A673 (cell line): Measurements from ENCODE around the gene IRX6. TPM values are rescaled to one million over a fixed set of nuclear protein-coding genes. Genes with fewer than 3 reads are reported as not detected.

Source experiments
- BruUV-seq: library from RNA; stranded (reverse); fragments of 400-500 nt; replicated peaks from 2 replicates; lab custom pipeline; 2021; lab: Mats Ljungman, UMichigan
- CTCF ChIA-PET: fragments of 300-600 bp; sonication (Branson Sonifier 250); formaldehyde crosslinking; loops from one replicate; lab custom pipeline; 2022; ENCODE audit warnings: antibody characterized with exemption; lab: Charles Lee
- POLR2A ChIA-PET: fragments of 300-600 bp; sonication (Branson Sonifier 250); formaldehyde crosslinking; loops from one replicate; lab custom pipeline; 2022; ENCODE audit warnings: antibody characterized with exemption; ENCODE audit not compliant: low non-redundant PET; lab: Charles Lee
- DNase-seq: peaks from one replicate; pipeline ENCODE4 v3.0.0-alpha.2; 2015; ENCODE audit warnings: low spot score
- H3K27ac ChIP-seq: fragments of 200-600 bp; sonication (generic); 2 replicates; pipeline ENCODE4 v1.5.1; 2016; ENCODE audit warnings: mixed run types, low read depth, mild to moderate bottlenecking, mixed read lengths, antibody characterized with exemption, low read length; ENCODE audit not compliant: poor library complexity, severe bottlenecking
- H3K27me3 ChIP-seq: fragments of 200-600 bp; sonication (generic); replicated peaks from 2 replicates; pipeline ENCODE4 v1.6.1; 2017; ENCODE audit warnings: mixed run types, low read depth, mild to moderate bottlenecking, mixed read lengths, antibody characterized with exemption, low read length; ENCODE audit not compliant: insufficient read depth, poor library complexity
- H3K36me3 ChIP-seq: fragments of 200-600 bp; sonication (generic); 2 replicates; pipeline ENCODE4 v1.6.1; 2016; ENCODE audit warnings: mixed run types, mild to moderate bottlenecking, mixed read lengths, antibody characterized with exemption, low read length; ENCODE audit not compliant: insufficient read depth, poor library complexity, severe bottlenecking
- H3K4me1 ChIP-seq: fragments of 200-600 bp; sonication (generic); 2 replicates; pipeline ENCODE4 v1.6.1; 2017; ENCODE audit warnings: mixed run types, mild to moderate bottlenecking, mixed read lengths, antibody characterized with exemption, low read length; ENCODE audit not compliant: insufficient read depth, poor library complexity, severe bottlenecking
- H3K4me3 ChIP-seq: fragments of 200-600 bp; sonication (generic); 2 replicates; pipeline ENCODE4 v1.5.1; 2016; ENCODE audit warnings: low read depth, mixed run types, mild to moderate bottlenecking, mixed read lengths, low read length; ENCODE audit not compliant: poor library complexity, severe bottlenecking
- H3K9me3 ChIP-seq: fragments of 200-600 bp; sonication (generic); 2 replicates; pipeline ENCODE4 v1.6.1; 2016; ENCODE audit warnings: mixed run types, low read depth, mild to moderate bottlenecking, mixed read lengths, antibody characterized with exemption, low read length; ENCODE audit not compliant: poor library complexity, severe bottlenecking
- CTCF ChIP-seq: fragments of 300-800, 200-600 bp; sonication (generic); conservative IDR thresholded peaks from 2 replicates; pipeline ENCODE4 v1.5.1; 2017; ENCODE audit warnings: low read depth, mild to moderate bottlenecking, antibody characterized with exemption, low read length, moderate library complexity, mixed read lengths
- EZH2 ChIP-seq: fragments of 200-600 bp; sonication (generic); IDR thresholded peaks from 2 replicates; pipeline ENCODE4 v1.6.1; 2017; ENCODE audit warnings: borderline replicate concordance, low read depth, mild to moderate bottlenecking, mixed read lengths, antibody characterized with exemption, low read length; ENCODE audit not compliant: poor library complexity, severe bottlenecking
- intact Hi-C: fragments of 100-400 bp; cut with micrococcal nuclease; formaldehyde crosslinking; loops from one replicate; pipeline ENCODE4 v1.10.0; 2022; ENCODE audit not compliant: unreplicated experiment
- total RNA-seq: library from RNA; stranded (reverse); gene quantifications from 2 replicates; pipeline ENCODE4 v1.2.3, GENCODE V29; 2021

Gene IRX6
- total RNA-seq, 1 experiment from 2014 or later = not detected

DNA sequence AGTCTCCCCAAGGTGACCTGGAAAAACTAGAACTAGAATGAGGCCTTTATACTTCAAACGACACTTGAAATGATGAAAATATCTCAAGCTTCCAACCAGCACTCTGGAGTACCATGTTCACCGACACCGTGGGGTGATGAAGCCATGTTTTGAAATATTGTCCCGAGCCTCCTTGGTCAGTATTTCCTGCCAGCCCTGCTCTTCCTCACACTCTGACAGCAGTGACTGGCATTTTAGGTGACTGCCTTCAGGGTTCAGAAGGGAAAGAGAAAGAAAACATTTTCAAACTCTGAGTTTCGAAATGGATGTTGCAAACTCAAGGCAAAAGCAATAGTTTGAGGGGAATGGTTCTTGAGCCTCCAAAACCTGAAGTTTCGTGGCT, 39.3 kb upstream of the IRX6 start:
- POLR2A ChIA-PET = no interaction called here
- intact Hi-C loops = no loop called here
- no peak overlapping the region for H3K27ac ChIP-seq
- no peak for DNase-seq
- CTCF ChIA-PET = no interaction called here
- peaks cover 3% of the 10 kb centered on the region for H3K9me3 ChIP-seq
- H3K36me3 ChIP-seq = no peaks in the 10 kb centered on the region
- H3K27me3 ChIP-seq = peaks cover 7% of the 10 kb centered on the region
- no peaks in the 10 kb centered on the region for H3K4me1 ChIP-seq
- H3K4me3 ChIP-seq = no peak overlapping the region
- BruUV-seq = no TSS peak
- TF ChIP-seq CTCF (no peak), EZH2 (no peak)

GRCh38 chr16:55285586-55285985, 38.4 kb upstream of the IRX6 start:
- no peak for DNase-seq
- H3K27me3 ChIP-seq = peaks cover 4% of the 10 kb centered on the region

DNA sequence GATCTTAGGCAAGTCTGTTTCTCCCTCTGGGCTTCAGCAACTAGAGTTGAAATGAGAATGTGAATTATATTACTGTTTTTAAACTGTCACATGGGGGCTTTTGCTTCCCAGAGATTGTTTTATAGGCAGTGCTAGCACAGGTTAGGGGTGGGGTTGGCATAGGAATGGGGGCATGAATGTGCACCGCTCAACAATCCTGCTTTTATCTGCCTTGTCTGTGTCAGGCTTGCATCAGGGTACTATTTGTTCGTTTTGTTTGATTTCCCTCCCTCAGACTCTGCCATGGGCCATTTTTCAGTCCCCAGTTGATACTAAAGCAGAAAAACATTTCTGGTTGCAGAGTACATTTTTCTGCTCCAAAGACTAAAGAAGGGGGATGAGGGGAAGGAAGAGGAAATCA, 34.6 kb upstream of the IRX6 start:
- H3K4me1 ChIP-seq = no peaks in the 10 kb centered on the region
- ChIA-PET CTCF (interaction anchor here (0.6 kb wide), 1 partner anchor 8 kb away, joined by 4 read pairs; no protein-coding TSS in a partner anchor), POLR2A (no interaction called here)
- TF ChIP-seq CTCF (no peak), EZH2 (no peak)
- no peak overlapping the region for H3K4me3 ChIP-seq
- H3K27me3 ChIP-seq = no peaks in the 10 kb centered on the region
- peaks cover 3% of the 10 kb centered on the region for H3K9me3 ChIP-seq
- intact Hi-C loops = no loop called here
- DNase-seq = no peak
- no TSS peak for BruUV-seq
- no peak overlapping the region for H3K27ac ChIP-seq
- no peaks in the 10 kb centered on the region for H3K36me3 ChIP-seq

More at GRCh38 chr16:55285586-55285985, 38.4 kb upstream of the IRX6 start:
- Histone ChIP-seq H3K4me3 (no peak overlapping the region), H3K27ac (no peak overlapping the region), H3K9me3 (peaks cover 3% of the 10 kb centered on the region), H3K36me3 (no peaks in the 10 kb centered on the region), H3K4me1 (no peaks in the 10 kb centered on the region)
- CTCF ChIA-PET = no interaction called here
- BruUV-seq = no TSS peak
- TF ChIP-seq EZH2 = no peak
- TF ChIP-seq CTCF = no peak
- POLR2A ChIA-PET = no interaction called here
- intact Hi-C loops = no loop called here
